HG02798 (cell line): ENCODE measurements around the gene SERGEF.
"Not testable (repeated sequence)": the region's sequence is repeated elsewhere in the genome, so short reads cannot be mapped to it uniquely, and the experiment has no call there.

Experiments used
- ATAC-seq: cut with Tn5 transposase; IDR thresholded peaks from one replicate; pipeline ENCODE4 v1.9.1; 2021; ENCODE audit warnings: mild to moderate bottlenecking; ENCODE audit not compliant: unreplicated experiment, poor library complexity

The SERGEF gene

DNA sequence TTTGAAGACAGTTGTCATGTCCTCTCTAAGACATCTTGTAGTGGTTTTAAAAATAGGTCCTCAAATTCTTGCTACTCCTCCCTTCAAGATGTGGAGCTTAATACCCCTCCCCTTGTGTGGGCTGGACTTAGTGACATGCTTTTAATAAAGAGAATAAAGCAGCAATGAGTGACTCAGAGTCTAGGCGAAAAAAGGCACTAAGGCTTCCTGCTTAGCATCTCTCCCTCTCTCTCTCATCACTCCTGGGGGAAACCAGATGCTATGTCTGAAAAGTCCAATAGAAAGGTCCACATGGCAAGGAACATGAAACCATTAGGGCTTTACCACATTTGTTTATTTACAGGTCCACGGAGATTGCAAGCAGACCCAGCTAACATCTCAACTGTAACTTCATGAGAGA lies 11.7 kb downstream of the SERGEF start:
- ATAC-seq: no peak

DNA sequence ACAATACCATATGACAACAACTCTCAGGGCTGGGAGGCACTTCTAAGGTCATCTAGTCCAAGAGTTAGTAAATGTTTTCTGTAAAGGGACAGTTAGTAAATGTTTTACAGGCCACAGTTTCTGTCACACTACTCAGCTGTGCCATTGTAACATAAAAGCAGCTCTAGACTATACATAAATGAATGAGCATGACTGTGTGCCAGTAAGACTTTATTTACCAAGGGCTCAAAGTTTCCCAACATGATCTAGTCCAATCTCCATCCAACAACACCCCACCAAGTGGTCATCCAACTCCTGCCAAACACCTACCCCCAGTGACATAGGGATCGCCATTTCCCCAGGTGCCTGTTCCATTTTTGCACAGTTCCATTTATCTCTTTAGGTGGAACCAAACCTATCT lies 12.1 kb downstream of the SERGEF start:
- peak; percentile 64 for ATAC-seq

DNA sequence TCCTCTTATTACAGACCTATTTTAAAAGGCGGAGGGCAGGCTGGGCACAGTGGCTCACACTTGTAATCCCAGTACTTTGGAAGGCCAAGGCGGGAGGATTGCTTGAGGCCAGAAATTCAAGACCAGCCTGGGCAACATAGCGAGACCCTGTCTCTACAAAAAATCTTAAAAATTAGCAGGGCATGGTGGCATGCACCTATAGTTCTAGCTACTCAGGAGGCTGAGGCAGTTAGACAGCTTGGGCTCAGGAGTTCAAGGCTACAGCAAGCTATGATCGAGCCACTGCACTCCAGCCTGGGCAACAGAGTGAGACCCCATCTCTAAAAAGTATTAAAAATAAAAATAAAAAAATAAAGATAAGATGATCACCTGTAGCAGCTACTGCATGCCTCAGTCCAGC lies 12.7 kb downstream of the SERGEF start:
- not testable (repeated sequence) for ATAC-seq

DNA sequence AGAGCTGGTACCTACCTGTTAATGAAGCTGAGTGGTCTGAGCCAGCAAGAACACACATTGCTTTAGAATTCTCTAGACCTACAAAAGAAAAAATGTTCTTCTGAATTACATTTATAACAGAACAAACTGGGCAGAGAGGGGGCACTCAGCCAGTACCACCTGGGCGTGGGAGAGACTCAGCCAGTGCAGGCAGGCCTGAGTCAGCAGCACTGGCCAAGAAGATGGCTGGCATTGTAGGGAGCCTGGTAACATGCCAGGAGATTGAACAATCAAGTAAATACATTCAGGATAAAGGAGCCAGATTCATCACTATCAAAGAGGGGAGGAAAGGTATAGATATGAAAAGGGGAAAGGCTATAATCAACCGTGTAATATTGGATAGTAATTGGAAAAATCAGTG lies 19.9 kb downstream of the SERGEF start:
- no peak for ATAC-seq

DNA sequence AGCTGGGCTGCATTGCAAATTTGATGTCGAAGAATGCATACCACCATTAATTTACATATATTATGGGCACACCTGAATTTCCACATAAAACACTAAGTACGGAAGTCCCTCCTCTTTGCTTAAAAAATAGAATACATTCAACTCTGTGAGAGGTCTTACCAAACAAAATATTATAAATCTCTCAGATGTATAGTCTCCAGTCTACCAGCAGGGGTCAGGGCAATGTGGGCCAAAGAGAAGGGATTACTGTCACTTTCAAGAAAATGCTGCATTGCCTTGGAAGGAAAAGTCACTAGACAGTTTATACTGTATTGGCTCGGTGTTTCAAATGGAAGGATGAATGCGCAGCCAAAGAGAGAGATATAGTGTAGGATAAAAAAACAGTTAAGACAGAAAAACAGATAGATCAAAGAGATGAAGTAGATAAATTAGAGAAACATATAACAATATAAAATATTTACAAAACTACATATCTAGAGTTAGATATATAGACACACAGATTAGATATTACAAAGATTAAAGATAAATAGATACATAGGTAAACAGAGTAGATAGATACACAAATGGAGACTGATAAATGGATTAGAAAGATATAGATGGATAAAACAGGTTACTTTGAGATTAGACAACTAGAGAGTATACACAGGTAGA lies 20.9 kb downstream of the SERGEF start:
- ATAC-seq: peak; percentile 87

DNA sequence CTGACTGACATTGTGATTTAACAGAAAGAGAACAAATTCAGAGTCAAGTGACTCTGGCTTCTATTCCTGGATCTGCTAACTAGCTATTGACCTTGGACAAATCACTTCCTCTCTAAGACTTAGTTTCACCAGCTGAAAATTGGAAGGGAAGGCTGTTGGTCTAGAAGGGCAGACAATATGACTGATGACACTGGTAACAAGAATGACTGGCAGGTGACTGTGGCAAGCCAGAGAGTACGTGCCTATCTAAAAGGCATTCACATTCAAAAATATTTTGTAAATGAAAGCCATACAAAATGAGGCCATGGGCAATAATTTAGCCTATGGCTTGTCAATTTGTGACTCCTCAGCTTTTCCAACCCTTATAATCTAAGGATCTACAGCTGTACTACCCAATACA lies 23.5 kb downstream of the SERGEF start:
- ATAC-seq: no peak

DNA sequence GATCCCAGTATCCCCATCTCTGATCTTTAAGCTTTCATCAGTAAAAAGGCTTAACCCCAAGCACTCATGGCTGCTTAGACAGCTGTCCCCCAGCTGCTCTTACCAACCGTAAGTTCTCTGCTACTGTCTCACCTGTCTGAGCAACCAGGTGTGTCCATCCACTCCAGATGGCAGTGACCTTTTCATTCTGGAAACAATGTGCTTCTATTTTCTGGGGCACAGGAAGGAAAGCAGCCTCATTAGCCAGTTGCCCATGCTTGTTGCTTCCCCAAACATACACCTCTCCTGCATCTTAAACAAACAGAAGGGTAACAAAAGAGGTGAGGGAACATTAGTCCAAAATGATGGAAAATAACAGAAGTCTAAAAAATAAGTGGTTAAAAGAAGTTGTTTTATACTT lies 24.4 kb downstream of the SERGEF start:
- no peak for ATAC-seq

DNA sequence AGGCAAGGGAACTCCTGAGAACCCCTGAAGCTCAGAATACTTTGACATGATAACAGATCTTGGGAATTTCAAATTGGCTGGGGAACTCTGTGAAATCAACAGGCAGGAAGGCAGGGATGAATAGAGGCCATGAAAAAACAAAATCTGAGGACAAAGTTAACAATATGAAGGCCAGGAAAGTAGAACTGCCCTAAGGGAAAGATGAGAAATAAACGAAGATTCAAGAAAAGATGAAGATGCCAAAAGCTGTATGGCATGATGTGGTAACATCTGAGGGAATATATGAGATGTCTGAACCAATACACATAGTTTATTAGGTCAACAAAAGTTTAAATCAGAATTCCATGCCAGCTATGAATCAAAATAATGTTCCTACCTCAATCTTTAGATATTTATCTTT lies 25.0 kb downstream of the SERGEF start:
- ATAC-seq: no peak

DNA sequence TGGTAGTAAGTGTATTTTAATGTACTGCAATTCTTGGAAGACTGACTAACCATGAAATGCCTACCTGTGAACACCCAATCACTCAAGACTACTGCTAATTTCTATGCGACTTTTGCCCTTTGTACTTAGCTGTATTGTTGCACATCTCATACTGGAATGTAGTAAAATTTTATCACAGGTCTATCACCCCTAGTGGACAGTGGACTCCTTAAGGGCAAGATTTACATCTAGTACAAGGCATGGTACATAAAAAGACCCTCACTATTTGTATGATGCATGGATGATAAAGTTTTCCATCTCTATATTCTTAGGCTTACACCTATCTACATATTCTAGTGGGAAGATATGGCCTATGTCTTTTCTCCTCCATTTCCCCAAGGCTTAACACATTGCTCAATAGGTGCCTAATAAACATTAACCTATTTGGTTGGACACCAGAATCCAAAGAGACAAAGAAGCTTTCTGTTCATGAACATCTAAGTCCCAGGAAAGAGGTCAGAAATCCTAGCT lies 26.1 kb downstream of the SERGEF start:
- no peak for ATAC-seq

DNA sequence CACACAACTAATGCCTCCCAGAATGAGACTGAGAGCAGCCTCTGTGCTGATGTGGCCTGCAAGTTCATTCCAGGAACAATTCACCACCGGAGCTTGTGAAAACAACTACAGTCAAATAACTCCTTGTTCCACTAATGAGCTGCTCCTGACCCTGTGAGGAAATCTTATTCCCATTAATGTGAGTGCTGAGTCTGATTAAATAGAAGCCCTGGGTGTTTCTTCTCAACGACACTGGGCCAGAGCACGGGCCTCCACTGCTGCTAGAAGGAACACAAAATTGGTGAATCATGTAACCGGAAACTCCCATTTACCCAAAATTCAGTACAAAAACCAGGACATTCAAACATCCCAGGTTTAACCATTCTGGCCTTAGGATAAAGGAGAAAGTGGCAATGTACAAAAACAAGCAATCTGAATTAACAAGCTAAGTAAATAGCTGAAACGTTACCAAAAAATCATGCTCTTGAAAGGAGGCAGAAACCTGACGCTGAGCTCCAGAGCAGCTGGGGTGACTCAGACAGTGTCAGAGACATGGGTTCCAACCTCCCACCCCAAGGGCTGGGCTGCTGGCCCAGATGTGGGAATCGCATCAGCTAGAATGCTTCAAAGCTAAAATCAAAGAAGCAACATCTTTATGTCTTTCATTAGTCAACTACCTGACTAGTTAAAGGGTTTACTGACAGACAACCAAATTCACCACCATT lies 26.7 kb downstream of the SERGEF start:
- ATAC-seq: no peak

DNA sequence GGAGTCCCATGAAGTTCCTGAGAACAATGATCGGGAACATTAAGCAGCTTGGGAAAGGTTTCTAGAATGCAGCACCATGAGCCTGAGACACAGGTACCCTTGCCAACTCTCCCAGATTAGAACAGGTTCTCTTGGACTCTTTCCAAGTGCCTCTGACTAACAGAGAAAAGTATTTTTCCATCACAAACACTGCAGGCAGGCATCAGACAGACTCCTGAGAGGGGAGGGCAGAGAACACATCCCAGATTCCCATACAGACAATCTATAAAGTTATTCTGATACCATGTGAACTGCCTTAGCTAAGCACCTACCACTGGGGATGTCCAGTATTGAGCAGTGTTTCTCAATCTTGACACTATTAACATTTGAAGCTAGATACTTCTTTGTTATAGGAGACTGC lies 27.3 kb downstream of the SERGEF start:
- no peak for ATAC-seq

DNA sequence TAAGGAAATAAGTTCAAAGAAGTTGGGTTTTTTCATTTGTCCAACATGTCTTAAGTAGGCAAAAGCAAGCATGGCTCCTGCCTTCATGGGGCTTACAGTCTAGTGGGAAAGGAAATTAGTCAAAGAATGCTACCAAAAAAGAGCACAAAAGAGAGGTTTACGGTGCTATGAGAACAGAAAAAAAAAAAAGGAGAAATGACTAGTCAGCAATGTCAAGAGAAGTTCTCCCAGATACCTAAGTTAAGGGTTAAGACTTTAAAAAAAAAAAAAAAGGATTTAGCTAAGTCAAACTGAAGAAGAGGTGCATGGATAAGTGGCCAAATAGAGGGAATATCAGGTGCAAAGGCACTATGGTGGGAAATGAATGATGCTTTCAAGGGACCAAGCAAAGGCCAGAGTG lies 29.3 kb downstream of the SERGEF start:
- ATAC-seq: no peak

DNA sequence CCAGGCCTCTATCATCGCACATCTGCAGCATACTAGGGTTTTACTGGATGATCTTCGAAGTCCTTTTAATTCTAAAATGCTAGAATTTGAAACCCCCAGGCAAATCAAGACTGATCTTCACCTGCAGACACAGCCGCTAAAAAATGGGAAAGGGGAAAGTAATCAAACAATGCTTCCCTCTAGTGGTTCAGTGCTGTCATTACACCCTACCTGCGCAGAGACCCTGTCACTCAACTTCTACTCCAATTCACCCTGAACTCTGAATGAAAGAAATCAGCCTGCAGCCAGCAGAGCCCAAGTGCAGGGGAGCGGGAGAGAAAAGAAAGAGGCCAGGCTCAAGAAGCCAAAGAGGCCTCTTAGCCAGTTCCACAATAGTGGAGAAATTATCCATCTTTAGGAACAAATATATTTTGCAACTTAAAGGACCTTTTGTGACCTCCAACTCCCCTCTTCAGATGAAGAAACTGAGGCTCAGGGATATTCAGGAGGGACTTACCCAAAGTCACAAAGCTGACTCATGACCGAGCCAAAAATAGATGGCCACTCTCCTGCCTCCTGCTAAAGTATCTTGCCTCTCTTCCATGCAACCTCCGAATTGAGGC lies 33.0 kb downstream of the SERGEF start:
- ATAC-seq: peak; percentile 42

DNA sequence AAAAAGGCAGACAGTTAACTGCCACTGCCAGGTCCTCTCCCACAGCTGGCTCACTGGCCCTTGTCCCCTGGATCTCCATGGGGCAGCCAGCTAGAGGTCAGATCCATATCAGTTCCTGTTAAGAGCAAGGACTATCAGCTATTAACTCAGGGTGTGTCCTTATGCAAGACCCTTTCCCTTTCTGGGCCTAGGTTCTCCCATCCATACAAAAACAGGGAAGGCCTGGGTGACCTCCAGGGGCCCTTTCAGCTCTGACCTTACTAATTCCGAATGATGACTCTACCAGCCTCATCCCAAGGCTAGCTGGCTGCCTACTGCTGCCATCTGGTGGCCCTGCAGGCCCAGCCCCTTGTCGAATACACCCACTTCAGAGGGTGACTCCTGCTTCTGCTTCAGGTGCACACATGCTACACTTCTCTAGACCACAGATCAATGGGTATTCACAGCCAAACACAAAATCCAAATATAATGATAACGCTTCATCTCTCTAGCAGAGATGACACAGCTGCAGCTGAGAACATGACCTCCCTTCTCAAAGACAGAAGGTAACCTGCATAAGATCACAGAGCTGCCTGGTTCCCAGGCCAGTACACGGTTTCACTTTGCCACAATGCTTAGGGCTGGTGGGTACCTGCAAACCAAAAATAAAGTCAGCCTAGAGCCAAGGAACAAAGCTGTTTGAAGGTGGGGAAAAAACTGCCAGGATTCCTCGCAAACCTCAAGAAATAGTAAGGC lies 34.1 kb downstream of the SERGEF start:
- ATAC-seq: no peak

DNA sequence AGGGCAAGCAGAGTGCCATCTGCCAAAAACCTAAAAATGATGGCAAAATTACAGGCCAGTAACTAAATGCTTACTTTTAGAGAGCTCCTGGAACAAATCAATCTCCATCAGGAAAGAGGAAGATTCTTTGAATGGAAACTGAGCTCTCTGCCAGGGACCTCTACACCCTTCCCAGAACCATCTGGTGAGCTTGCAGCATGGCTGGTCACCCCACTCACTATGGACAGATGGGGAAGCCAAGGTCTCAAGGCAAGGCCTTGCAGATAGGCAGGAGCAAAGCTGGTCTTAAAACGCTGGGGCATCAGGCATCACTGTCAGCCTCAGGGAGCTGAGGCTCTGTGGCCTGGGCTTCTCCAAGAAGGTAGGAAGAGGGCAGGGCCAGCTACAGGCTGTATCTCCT lies 36.2 kb downstream of the SERGEF start:
- no peak for ATAC-seq

DNA sequence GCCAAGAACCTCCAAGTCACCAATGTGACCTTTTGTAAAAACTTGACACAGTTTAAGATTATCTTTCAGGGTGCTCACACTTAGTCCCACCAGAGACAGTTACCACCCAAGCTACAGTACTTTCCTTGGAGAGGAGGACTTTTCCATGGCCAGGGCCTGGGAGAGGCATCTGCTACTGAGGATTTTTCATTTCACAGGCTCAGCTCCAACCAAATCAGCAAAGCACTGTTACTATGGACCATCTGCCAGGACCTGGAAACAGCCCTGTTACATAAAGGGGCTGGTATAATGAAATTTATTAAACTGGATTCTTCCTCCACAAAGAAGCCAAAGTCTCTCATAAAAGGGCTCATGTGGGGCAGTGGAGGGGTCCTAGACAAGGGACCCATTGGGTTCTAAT lies 38.6 kb downstream of the SERGEF start:
- no peak for ATAC-seq

DNA sequence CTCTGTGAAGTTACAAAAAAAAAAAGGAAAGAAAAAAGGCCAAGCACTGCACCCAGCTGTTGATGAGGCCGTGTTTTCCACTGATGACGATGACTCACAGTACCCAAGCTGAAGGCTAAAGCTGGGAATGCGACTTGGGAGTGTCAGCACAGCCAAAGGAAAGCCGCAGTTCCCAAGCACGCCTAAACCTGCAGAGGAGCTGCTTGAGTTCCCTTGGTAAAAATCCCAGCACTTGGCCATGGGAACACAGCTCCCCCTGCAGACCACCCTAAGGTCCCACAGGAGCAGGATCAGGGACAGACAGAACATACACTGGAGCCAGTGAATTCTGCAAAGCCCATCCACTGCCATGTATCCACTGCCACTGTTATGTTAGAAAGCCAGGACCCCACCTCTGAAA lies 39.9 kb downstream of the SERGEF start:
- ATAC-seq: no peak

DNA sequence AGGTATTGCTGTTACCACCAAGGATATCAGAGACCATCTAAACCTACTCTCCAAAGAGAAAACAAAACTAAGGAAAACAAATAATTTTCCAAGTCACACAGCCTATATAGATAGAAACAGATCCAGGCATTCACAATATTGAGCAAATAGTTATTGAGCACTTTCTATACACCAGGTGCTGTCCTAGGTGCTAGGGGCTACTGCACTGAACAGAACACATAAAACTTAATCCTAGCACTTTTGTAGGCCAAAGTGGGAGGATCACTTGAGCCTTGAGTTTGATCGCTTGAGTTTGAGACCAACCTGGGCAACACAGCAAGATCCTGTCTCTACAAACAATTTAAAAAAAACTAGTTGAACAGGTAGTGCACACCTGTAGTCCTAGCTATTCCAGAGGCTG lies 44.6 kb downstream of the SERGEF start:
- ATAC-seq: no peak

DNA sequence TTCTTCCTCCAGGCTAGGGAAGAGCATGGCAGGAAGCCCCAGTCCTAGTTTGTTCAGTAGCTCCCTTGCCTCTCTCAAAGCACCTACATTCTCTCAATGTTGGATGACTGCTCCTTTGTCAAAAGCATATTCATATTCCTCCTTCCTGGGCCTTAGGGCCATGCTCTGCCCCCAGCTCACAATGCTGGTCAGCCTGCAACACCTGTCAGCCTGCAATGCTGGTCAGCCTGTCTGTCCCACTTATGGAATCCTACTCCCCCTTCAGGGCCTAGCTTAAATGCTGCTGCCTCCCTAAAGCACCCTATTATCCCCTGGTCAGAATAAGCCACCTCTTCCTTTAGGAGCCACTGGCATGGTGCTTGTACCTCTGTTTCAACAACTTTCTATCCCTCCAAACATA lies 45.2 kb downstream of the SERGEF start:
- ATAC-seq: no peak

DNA sequence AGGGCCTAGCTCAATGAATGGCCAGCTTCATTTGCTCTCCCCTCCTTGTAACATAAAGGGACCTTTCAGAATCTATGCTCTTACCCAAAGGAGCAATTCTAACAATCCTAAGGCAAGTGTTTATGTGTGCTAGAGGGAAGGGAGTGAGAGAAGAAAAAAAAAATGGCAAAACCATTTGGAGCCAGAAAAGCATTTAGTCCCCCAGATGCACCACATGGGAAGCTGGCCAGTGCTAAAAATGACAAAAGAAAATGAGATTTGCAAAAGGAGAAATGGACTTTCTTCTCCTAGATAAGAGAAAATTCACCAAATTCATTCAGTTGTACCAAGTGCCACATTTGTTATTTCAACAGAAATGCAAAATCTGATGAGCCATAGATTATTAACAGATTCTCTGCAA lies 52.8 kb downstream of the SERGEF start:
- no peak for ATAC-seq

DNA sequence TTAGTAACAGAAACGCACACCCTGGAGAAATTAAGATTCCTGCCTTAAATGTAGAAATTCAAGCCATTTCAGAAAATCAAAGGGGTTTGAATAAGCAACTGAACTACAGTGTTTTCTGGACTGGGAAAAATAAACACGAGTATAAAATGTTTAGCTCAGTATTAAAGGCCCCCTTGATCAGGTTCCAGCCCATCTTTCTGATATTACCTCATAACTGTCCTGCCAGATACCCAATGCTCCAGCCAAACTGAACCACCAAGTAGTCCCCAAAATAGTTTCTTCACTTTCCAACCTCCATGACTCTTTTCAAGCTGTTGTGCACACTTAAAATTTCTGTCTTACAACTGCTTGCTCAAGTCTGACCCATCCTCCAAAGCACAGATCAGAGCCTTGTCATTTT lies 54.4 kb downstream of the SERGEF start:
- no peak for ATAC-seq
